ENCODE data around the gene PARS2.

DNA sequence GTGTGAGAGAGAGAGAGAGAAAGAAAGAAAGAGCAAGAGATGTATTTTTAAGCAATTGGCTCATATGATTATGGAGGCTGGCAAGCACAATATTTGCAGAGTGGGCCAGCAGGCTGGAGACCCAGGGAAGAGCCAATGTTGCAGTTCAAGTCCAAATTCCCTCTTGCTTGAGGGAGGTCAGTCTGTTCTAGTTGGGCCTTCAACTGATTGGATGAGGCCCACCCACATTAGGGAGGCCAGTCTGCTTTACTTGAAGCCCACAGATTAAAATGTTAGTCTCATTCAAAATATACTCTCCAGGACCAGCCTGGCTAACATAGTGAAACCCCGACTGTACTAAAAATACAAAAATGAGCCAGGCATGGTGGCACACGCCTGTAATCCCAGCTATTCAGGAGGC is 8.6 kb upstream of the PARS2 start:
- TF ChIP-seq POLR2A (IDR thresholded peaks at IDR 0.05) = no peak
- TF ChIP-seq, protein P1, sequence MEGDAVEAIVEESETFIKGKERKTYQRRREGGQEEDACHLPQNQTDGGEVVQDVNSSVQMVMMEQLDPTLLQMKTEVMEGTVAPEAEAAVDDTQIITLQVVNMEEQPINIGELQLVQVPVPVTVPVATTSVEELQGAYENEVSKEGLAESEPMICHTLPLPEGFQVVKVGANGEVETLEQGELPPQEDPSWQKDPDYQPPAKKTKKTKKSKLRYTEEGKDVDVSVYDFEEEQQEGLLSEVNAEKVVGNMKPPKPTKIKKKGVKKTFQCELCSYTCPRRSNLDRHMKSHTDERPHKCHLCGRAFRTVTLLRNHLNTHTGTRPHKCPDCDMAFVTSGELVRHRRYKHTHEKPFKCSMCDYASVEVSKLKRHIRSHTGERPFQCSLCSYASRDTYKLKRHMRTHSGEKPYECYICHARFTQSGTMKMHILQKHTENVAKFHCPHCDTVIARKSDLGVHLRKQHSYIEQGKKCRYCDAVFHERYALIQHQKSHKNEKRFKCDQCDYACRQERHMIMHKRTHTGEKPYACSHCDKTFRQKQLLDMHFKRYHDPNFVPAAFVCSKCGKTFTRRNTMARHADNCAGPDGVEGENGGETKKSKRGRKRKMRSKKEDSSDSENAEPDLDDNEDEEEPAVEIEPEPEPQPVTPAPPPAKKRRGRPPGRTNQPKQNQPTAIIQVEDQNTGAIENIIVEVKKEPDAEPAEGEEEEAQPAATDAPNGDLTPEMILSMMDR (IDR thresholded peaks at IDR 0.05) = no peak
